Esophagus squamous epithelium (tissue), 5 donors: ENCODE data around the gene ADGRB3. TPM values are rescaled to one million over a fixed set of nuclear protein-coding genes. Genes with fewer than 3 reads are reported as not detected.

Source experiments
- DNase-seq: peaks from one replicate; lab custom pipeline; 2025; lab: John Stamatoyannopoulos, UW
- H3K27ac ChIP-seq, 4 donors: fragments of 200-600 bp; sonication (generic); one replicate each; pipeline ENCODE4 v1.5.1; 2016 to 2019; ENCODE audit warnings: mild to moderate bottlenecking in 1 of 4
- H3K27me3 ChIP-seq, 4 donors: fragments of 200-600 bp; sonication (generic); 1 replicate in 3 of 4; 2 replicates in 1 of 4; pipeline versions ENCODE4 v1.5.1 to v1.6.0; 2017 to 2021; ENCODE audit warnings: antibody characterized with exemption in 1 of 4
- H3K36me3 ChIP-seq, 3 donors: fragments of 200-600 bp; sonication (generic); one replicate each; pipeline ENCODE4 v1.5.1; 2016 to 2019
- H3K4me1 ChIP-seq, 3 donors: fragments of 200-600 bp; sonication (generic); one replicate each; pipeline ENCODE4 v1.5.1; 2017 to 2019
- H3K4me3 ChIP-seq, 4 donors: fragments of 200-600 bp; sonication (generic); 1 replicate in 3 of 4; 2 replicates in 1 of 4; pipeline ENCODE4 v1.5.1; 2016 to 2019; ENCODE audit warnings: mild to moderate bottlenecking in 2 of 4, moderate library complexity in 1 of 4
- H3K9me3 ChIP-seq, 3 donors: fragments of 200-600 bp; sonication (generic); one replicate each; pipeline ENCODE4 v1.5.1; 2016 to 2019
- CTCF ChIP-seq, 6 experiments: fragments of 450-650 bp in 4 of 6; fragments of 200-600 bp in 2 of 6; sonication (generic) in 2 of 6; IDR thresholded peaks; one replicate each; pipeline ENCODE4 v1.5.1; 2016 to 2019; ENCODE audit warnings: antibody characterized with exemption in 6 of 6, mild to moderate bottlenecking in 4 of 6, moderate library complexity in 4 of 6
- POLR2A ChIP-seq, 4 donors: fragments of 450-650 bp; IDR thresholded peaks; one replicate each; pipeline ENCODE4 v1.6.1; 2017; ENCODE audit warnings: antibody characterized with exemption in 4 of 4, mild to moderate bottlenecking in 4 of 4, moderate library complexity in 3 of 4
- WGBS, 2 donors: methylation state at CpG; one replicate each; pipeline ENCODE4 v1.1.5; 2018; 5-methylcytosine and 5-hydroxymethylcytosine counted together
- intact Hi-C: fragments of 100-400 bp; cut with DNase I; formaldehyde crosslinking; loops from one replicate; pipeline ENCODE4 v1.15.0; 2022
- total RNA-seq, 4 donors: library from RNA; depleted of rRNA; stranded (reverse); fragments of >200 nt; gene quantifications; one replicate each; pipeline ENCODE4 v1.1.0, GENCODE V29; 2016
- donor health status: DM: yes; HTN: yes; CAD: no.

ADGRB3 gene
- total RNA-seq, 4 donors from 2014 or later = 0.04 to 1.1 (median 0.32) TPM

GRCh38 chr6:68729377-68729903, 94.4 kb downstream of the ADGRB3 start:
- Histone ChIP-seq H3K4me1 (no peaks in the 10 kb centered on the region), H3K27me3 (no peaks in the 10 kb centered on the region), H3K4me3 (no peak overlapping the region), H3K36me3 (no peaks in the 10 kb centered on the region), H3K9me3 (no peaks in the 10 kb centered on the region), H3K27ac (no peak overlapping the region)
- WGBS, 2 donors = 59 to 65% methylated on average over 5 of the region's 5 CpGs
- intact Hi-C loops = no loop called here
- no peak for TF ChIP-seq POLR2A (IDR thresholded peaks at IDR 0.05)
- no peak for TF ChIP-seq CTCF (IDR thresholded peaks at IDR 0.05)
- DNase-seq = no peak

- 53 to 59% methylated on average over 5 of the region's 5 CpGs for WGBS, 2 donors
- Histone ChIP-seq H3K4me3 (no peak overlapping the region), H3K9me3 (no peaks in the 10 kb centered on the region), H3K4me1 (no peaks in the 10 kb centered on the region), H3K27ac (no peak overlapping the region), H3K27me3 (no peaks in the 10 kb centered on the region), H3K36me3 (no peaks in the 10 kb centered on the region)
- intact Hi-C loops = no loop called here
- no peak for TF ChIP-seq POLR2A (IDR thresholded peaks at IDR 0.05)
- TF ChIP-seq CTCF (IDR thresholded peaks at IDR 0.05) = no peak
- DNase-seq = no peak
Observed at GRCh38 chr6:68730291-68731054, 95.4 kb downstream of the ADGRB3 start.

GRCh38 chr6:68732423-68732822, 97.3 kb downstream of the ADGRB3 start:
- intact Hi-C loops = no loop called here
- 69% methylated on average over 5 of the region's 5 CpGs for WGBS, 2 donors

GRCh38 chr6:68735866-68736265, 100.8 kb downstream of the ADGRB3 start:
- H3K9me3 ChIP-seq = no peaks in the 10 kb centered on the region
- TF ChIP-seq POLR2A (IDR thresholded peaks at IDR 0.05) = no peak
- TF ChIP-seq CTCF (IDR thresholded peaks at IDR 0.05) = no peak
- H3K36me3 ChIP-seq = no peaks in the 10 kb centered on the region
- H3K27me3 ChIP-seq = no peaks in the 10 kb centered on the region
- no peak for DNase-seq
- intact Hi-C loops = no loop called here
- no peak overlapping the region for H3K27ac ChIP-seq
- no peaks in the 10 kb centered on the region for H3K4me1 ChIP-seq
- no peak overlapping the region for H3K4me3 ChIP-seq

More at GRCh38 chr6:68732423-68732822, 97.3 kb downstream of the ADGRB3 start:
- no peak overlapping the region for H3K27ac ChIP-seq
- no peak for DNase-seq
- no peaks in the 10 kb centered on the region for H3K36me3 ChIP-seq
- TF ChIP-seq POLR2A (IDR thresholded peaks at IDR 0.05) (no peak), CTCF (IDR thresholded peaks at IDR 0.05) (no peak)
- H3K4me3 ChIP-seq = no peak overlapping the region
- H3K27me3 ChIP-seq = no peaks in the 10 kb centered on the region
- H3K4me1 ChIP-seq = no peaks in the 10 kb centered on the region
- no peaks in the 10 kb centered on the region for H3K9me3 ChIP-seq

GRCh38 chr6:68737061-68737460, 102.0 kb downstream of the ADGRB3 start:
- no peaks in the 10 kb centered on the region for H3K27me3 ChIP-seq
- H3K4me1 ChIP-seq = no peaks in the 10 kb centered on the region
- intact Hi-C loops = no loop called here
- no peaks in the 10 kb centered on the region for H3K9me3 ChIP-seq
- no peak overlapping the region for H3K27ac ChIP-seq
- DNase-seq = no peak
- H3K4me3 ChIP-seq = no peak overlapping the region
- TF ChIP-seq POLR2A (IDR thresholded peaks at IDR 0.05) (no peak), CTCF (IDR thresholded peaks at IDR 0.05) (no peak)
- H3K36me3 ChIP-seq = no peaks in the 10 kb centered on the region
